Smooth muscle cell (in vitro differentiated cells): ENCODE data around the gene COL25A1. TPM values are rescaled to one million over a fixed set of nuclear protein-coding genes. Genes with fewer than 3 reads are reported as not detected.

Source experiments
- DNase-seq: peaks from one replicate; lab custom pipeline; 2025; ENCODE audit not compliant: unreplicated experiment; lab: John Stamatoyannopoulos, UW
- H2AFZ ChIP-seq: fragments of 200-600 bp; sonication (generic); 2 replicates; pipeline ENCODE4 v1.6.0; 2016; ENCODE audit warnings: antibody characterized with exemption, low read depth, mild to moderate bottlenecking
- H3F3A ChIP-seq: fragments of 200-600 bp; sonication (generic); 2 replicates; pipeline ENCODE4 v1.6.0; 2017; ENCODE audit warnings: antibody characterized with exemption, low read depth
- H3K27ac ChIP-seq: fragments of 200-600 bp; sonication (generic); 2 replicates; pipeline ENCODE4 v1.5.1; 2016; ENCODE audit warnings: low read depth, mild to moderate bottlenecking
- H3K27me3 ChIP-seq: fragments of 200-600 bp; sonication (generic); 2 replicates; pipeline ENCODE4 v1.6.1; 2016; ENCODE audit warnings: low read depth, mild to moderate bottlenecking
- H3K36me3 ChIP-seq: fragments of 200-600 bp; sonication (generic); 2 replicates; pipeline ENCODE4 v1.5.1; 2016; ENCODE audit warnings: low read depth
- H3K4me1 ChIP-seq: fragments of 200-600 bp; sonication (generic); 2 replicates; pipeline ENCODE4 v1.5.1; 2016; ENCODE audit warnings: low read depth
- H3K4me2 ChIP-seq: fragments of 200-600 bp; sonication (generic); 2 replicates; pipeline ENCODE4 v1.6.0; 2016; ENCODE audit warnings: mild to moderate bottlenecking
- H3K4me3 ChIP-seq: fragments of 200-600 bp; sonication (generic); 2 replicates; pipeline ENCODE4 v1.5.1; 2016; ENCODE audit warnings: mild to moderate bottlenecking
- H3K79me2 ChIP-seq: fragments of 200-600 bp; sonication (generic); 2 replicates; pipeline ENCODE4 v1.6.0; 2016; ENCODE audit warnings: low read depth, mild to moderate bottlenecking
- H3K9ac ChIP-seq: fragments of 200-600 bp; sonication (generic); 2 replicates; pipeline ENCODE4 v1.6.0; 2016; ENCODE audit warnings: low read depth
- H3K9me3 ChIP-seq: fragments of 200-600 bp; sonication (generic); replicated peaks from 2 replicates; pipeline ENCODE4 v1.5.1; 2016; ENCODE audit warnings: low read depth
- H4K20me1 ChIP-seq: fragments of 200-600 bp; sonication (generic); 2 replicates; pipeline ENCODE4 v1.6.0; 2016; ENCODE audit warnings: low read depth
- CTCF ChIP-seq: fragments of 200-600 bp; sonication (generic); IDR thresholded peaks from 2 replicates; pipeline ENCODE4 v1.5.1; 2017; ENCODE audit warnings: borderline replicate concordance, mild to moderate bottlenecking, antibody characterized with exemption; ENCODE audit not compliant: insufficient read depth, poor library complexity, severe bottlenecking
- WGBS: methylation state at CpG from one replicate; pipeline ENCODE4 v1.1.7; 2016; ENCODE audit warnings: low lambda C conversion rate; 5-methylcytosine and 5-hydroxymethylcytosine counted together
- polyA plus RNA-seq: library from polyadenylated mRNA; unstranded; fragments of >200 nt; fragmentation: Nextera tagmentation; extraction: Ambion mirVana; gene quantifications from 2 replicates; pipeline ENCODE4 v1.2.1, GENCODE V29; 2016
- total RNA-seq: library from RNA; depleted of rRNA; stranded (reverse); fragments of >200 nt; gene quantifications from 2 replicates; pipeline ENCODE4 v1.2.3, GENCODE V29; 2014

The COL25A1 gene
- total and polyA plus RNA-seq, 2 experiments from 2014 or later, result 2.9 to 4.7 TPM

- no peak for TF ChIP-seq CTCF
- DNase-seq, result no peak
- Histone ChIP-seq H3K79me2 (no peaks in the 10 kb centered on the region), H3K36me3 (no peaks in the 10 kb centered on the region), H3K9ac (no peak overlapping the region), H2AFZ (no peak overlapping the region), H3K9me3 (no peaks in the 10 kb centered on the region), H3K4me3 (no peak overlapping the region), H4K20me1 (no peaks in the 10 kb centered on the region), H3K27me3 (no peaks in the 10 kb centered on the region), H3K4me1 (no peaks in the 10 kb centered on the region), H3F3A (no peaks in the 10 kb centered on the region), H3K4me2 (no peak overlapping the region), H3K27ac (no peak overlapping the region)
- WGBS, result 93% methylated on average over 3 of the region's 3 CpGs
Observed at GRCh38 chr4:108902769-108903168, 399.7 kb downstream of the COL25A1 start.

GRCh38 chr4:108901291-108901690 lies 401.2 kb downstream of the COL25A1 start:
- H3F3A ChIP-seq, result no peaks in the 10 kb centered on the region

GRCh38 chr4:108900018-108900580 lies 402.4 kb downstream of the COL25A1 start:
- Histone ChIP-seq H3K36me3 (no peaks in the 10 kb centered on the region), H3K79me2 (no peaks in the 10 kb centered on the region), H3K27me3 (no peaks in the 10 kb centered on the region), H3K27ac (no peak overlapping the region), H4K20me1 (no peaks in the 10 kb centered on the region), H3F3A (no peaks in the 10 kb centered on the region), H3K4me2 (no peak overlapping the region), H3K9me3 (no peaks in the 10 kb centered on the region), H3K9ac (no peak overlapping the region), H3K4me3 (no peak overlapping the region), H2AFZ (no peak overlapping the region), H3K4me1 (peaks cover 7% of the 10 kb centered on the region)
- WGBS, result 90% methylated on average over 3 of the region's 3 CpGs
- TF ChIP-seq CTCF, result no peak
- DNase-seq, result no peak

More at GRCh38 chr4:108901291-108901690, 401.2 kb downstream of the COL25A1 start:
- no peak for DNase-seq
- Histone ChIP-seq H3K9me3 (no peaks in the 10 kb centered on the region), H3K27me3 (no peaks in the 10 kb centered on the region), H3K36me3 (no peaks in the 10 kb centered on the region), H3K4me2 (no peak overlapping the region), H3K27ac (no peak overlapping the region), H3K4me1 (peaks cover 7% of the 10 kb centered on the region), H2AFZ (peak overlapping the region; percentile 52), H3K9ac (no peak overlapping the region), H3K79me2 (no peaks in the 10 kb centered on the region), H4K20me1 (no peaks in the 10 kb centered on the region), H3K4me3 (no peak overlapping the region)
- 89% methylated on average over 1 of the region's 1 CpG for WGBS
- no peak for TF ChIP-seq CTCF

- Histone ChIP-seq H3K4me1 (peaks cover 12% of the 10 kb centered on the region), H2AFZ (no peak overlapping the region), H3K36me3 (no peaks in the 10 kb centered on the region), H3K9me3 (no peaks in the 10 kb centered on the region), H3K4me2 (no peak overlapping the region), H3K27me3 (no peaks in the 10 kb centered on the region), H4K20me1 (no peaks in the 10 kb centered on the region), H3K9ac (no peak overlapping the region), H3F3A (peaks cover 3% of the 10 kb centered on the region), H3K79me2 (no peaks in the 10 kb centered on the region), H3K4me3 (no peak overlapping the region), H3K27ac (no peak overlapping the region)
- no peak for DNase-seq
- WGBS, result 94% methylated on average over 3 of the region's 3 CpGs
- TF ChIP-seq CTCF, result no peak
Observed at GRCh38 chr4:108893468-108893867, 409.0 kb downstream of the COL25A1 start.
